Adrenal gland (tissue), 12 donors: ENCODE measurements around the gene KRT12. TPM values are rescaled to one million over a fixed set of nuclear protein-coding genes. Genes with fewer than 3 reads are reported as not detected.

ENCODE experiments used
- DNase-seq, 7 donors: peaks; one replicate each; pipeline ENCODE4 v3.0.0-alpha.2; 2019 to 2020
- H3K27ac ChIP-seq, 5 donors: fragments of 200-600 bp; sonication (generic) in 4 of 5; 1 replicate in 3 of 5; 2 replicates in 2 of 5; pipeline versions ENCODE4 v1.5.1 to v1.8.0; 2016 to 2020; ENCODE audit warnings: mild to moderate bottlenecking in 1 of 5
- H3K27me3 ChIP-seq: fragments of 200-600 bp; 2 replicates; pipeline ENCODE4 v1.8.0; 2021
- H3K36me3 ChIP-seq, 2 donors: fragments of 200-600 bp; replicated peaks in 1 of 2; 1 replicate in 1 of 2; 2 replicates in 1 of 2; pipeline versions ENCODE4 v1.5.1 to v1.8.0; 2018 to 2022
- H3K4me1 ChIP-seq, 2 donors: fragments of 200-600 bp; replicated peaks in 1 of 2; 1 replicate in 1 of 2; 2 replicates in 1 of 2; pipeline versions ENCODE4 v1.5.1 to v1.8.0; 2018 to 2021
- H3K4me3 ChIP-seq, 4 donors: fragments of 200-600 bp; sonication (generic) in 3 of 4; one replicate each; pipeline ENCODE4 v1.5.1; 2016 to 2018
- H3K9me3 ChIP-seq, 3 donors: fragments of 200-600 bp; sonication (generic) in 1 of 3; replicated peaks in 1 of 3; 1 replicate in 2 of 3; 2 replicates in 1 of 3; pipeline versions ENCODE4 v1.5.1 to v1.8.0; 2016 to 2021
- POLR2A ChIP-seq, 2 donors: fragments of 450-650 bp; IDR thresholded peaks; one replicate each; pipeline ENCODE4 v1.6.1; 2017; ENCODE audit warnings: antibody characterized with exemption in 2 of 2, mild to moderate bottlenecking in 2 of 2, moderate library complexity in 1 of 2
- WGBS, 4 donors: extraction: QIAGEN DNeasy Blood & Tissue Kit in 2 of 4; methylation state at CpG; one replicate each; pipeline versions ENCODE4 v1.1.5 to v1.1.7; 2013 to 2017; 5-methylcytosine and 5-hydroxymethylcytosine counted together
- intact Hi-C, 2 donors: fragments of 100-400 bp; cut with DNase I; formaldehyde crosslinking; loops; one replicate each; pipeline versions ENCODE4 v1.14.1 to v1.15.0; 2022 to 2023
- polyA plus RNA-seq, 3 donors: library from polyadenylated mRNA; stranded (reverse); fragments of 200-250 nt in 2 of 3; fragments of 350-450 nt in 1 of 3; fragmentation: Illumina TruSeq in 1 of 3; extraction: RNeasy Lipid Tissue Mini Kit (QIAGEN cat#74804) in 1 of 3; gene quantifications; one replicate each; pipeline ENCODE4 v1.2.3, GENCODE V29; 2013 to 2014
- total RNA-seq, 9 donors: library from RNA; depleted of rRNA in 4 of 9; stranded (reverse); fragments of >200 nt in 4 of 9; fragments of 120-200 nt in 1 of 9; fragmentation: NEBNext Ultra II Directional in 1 of 9; extraction: Animal tissue kit (Norgen Biotek cat#: 25700) in 1 of 9; gene quantifications; one replicate each; pipeline versions ENCODE4 v1.1.0 to v1.2.4, GENCODE V29; 2013 to 2023
- TF ChIP-seq, protein P1 (sequence below), 6 experiments: fragments of 450-650 bp in 4 of 6; fragments of 200-600 bp in 2 of 6; sonication (generic) in 1 of 6; IDR thresholded peaks; 1 replicate in 5 of 6; 2 replicates in 1 of 6; pipeline versions ENCODE4 v1.5.1 to v1.8.0; 2016 to 2021; ENCODE audit warnings: antibody characterized with exemption in 6 of 6, mild to moderate bottlenecking in 2 of 6, moderate library complexity in 1 of 6
- donor health status: healthy with polysubstance abuse.
- donor health status: Bipolar disorder and iron deficiency.
- donor health status: DM: yes; HTN: yes; CAD: no.
- donor health status: DM: no; HTN: no; CAD: no.
- donor health status: DM: no; HTN: no; CAD: no.
- donor health status: DM: yes; HTN: yes; CAD: no.

KRT12 gene
- total and polyA plus RNA-seq, 12 donors, result not detected

DNA sequence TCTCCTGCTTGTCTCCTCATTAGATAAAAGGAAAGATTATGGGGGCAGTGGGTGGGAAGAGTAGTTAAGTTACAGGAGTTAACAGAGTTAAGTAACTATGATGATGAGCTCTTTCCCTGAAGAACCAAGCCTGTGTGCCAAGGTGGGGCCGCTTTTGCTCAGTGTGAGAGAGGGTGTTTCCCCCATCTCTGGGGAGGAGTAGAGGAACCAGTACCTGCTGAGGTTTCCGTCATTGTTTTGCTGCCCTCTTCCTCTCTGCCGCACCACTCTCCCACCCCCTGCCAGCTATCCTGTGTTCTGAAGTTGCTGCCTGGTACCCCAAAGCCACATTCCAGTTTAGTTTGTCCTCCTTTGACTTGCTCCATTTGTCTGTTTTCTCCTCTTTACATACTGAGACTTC lies 23.8 kb downstream of the KRT12 start:
- no peak for TF ChIP-seq POLR2A (IDR thresholded peaks at IDR 0.05)
- intact Hi-C loops, result no loop called here
- H3K36me3 ChIP-seq, result no peaks in the 10 kb centered on the region
- 56 to 84% (median 69%) methylated on average over 3 of the region's 3 CpGs for WGBS, 4 donors
- no peak for DNase-seq
- no peak overlapping the region for H3K27ac ChIP-seq
- no peak overlapping the region for H3K4me3 ChIP-seq
- H3K9me3 ChIP-seq, result no peaks in the 10 kb centered on the region
- H3K4me1 ChIP-seq, result no peaks in the 10 kb centered on the region
- H3K27me3 ChIP-seq, result no peaks in the 10 kb centered on the region

DNA sequence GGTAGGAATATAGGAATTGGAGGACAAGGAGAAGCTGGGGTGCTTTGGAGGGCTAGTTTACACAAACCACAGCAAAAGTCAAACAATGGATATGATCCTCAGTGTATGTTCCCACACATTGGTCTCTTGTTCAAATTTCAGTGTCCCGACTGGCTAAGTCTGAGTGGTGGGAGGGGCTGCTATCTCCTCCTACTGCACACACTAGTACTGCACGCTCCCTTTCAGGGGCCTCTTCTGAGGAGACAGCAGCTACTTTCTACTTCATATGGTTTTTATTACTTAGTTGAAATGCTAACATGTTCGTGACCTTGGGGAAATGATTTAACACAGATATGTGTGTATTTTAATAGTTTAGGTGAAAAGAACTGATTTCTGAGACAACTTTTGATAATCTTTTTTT lies 25.8 kb downstream of the KRT12 start:
- H3K27me3 ChIP-seq, result no peaks in the 10 kb centered on the region
- no peak for DNase-seq
- H3K4me3 ChIP-seq, result no peak overlapping the region
- no peak overlapping the region for H3K27ac ChIP-seq
- no peaks in the 10 kb centered on the region for H3K9me3 ChIP-seq
- no peak for TF ChIP-seq POLR2A (IDR thresholded peaks at IDR 0.05)
- TF ChIP-seq, protein P1, sequence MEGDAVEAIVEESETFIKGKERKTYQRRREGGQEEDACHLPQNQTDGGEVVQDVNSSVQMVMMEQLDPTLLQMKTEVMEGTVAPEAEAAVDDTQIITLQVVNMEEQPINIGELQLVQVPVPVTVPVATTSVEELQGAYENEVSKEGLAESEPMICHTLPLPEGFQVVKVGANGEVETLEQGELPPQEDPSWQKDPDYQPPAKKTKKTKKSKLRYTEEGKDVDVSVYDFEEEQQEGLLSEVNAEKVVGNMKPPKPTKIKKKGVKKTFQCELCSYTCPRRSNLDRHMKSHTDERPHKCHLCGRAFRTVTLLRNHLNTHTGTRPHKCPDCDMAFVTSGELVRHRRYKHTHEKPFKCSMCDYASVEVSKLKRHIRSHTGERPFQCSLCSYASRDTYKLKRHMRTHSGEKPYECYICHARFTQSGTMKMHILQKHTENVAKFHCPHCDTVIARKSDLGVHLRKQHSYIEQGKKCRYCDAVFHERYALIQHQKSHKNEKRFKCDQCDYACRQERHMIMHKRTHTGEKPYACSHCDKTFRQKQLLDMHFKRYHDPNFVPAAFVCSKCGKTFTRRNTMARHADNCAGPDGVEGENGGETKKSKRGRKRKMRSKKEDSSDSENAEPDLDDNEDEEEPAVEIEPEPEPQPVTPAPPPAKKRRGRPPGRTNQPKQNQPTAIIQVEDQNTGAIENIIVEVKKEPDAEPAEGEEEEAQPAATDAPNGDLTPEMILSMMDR (IDR thresholded peaks at IDR 0.05), result no peak
- no peaks in the 10 kb centered on the region for H3K4me1 ChIP-seq
- 80 to 86% (median 83%) methylated on average over 3 of the region's 3 CpGs for WGBS, 4 donors
- intact Hi-C loops, result no loop called here
- no peaks in the 10 kb centered on the region for H3K36me3 ChIP-seq

DNA sequence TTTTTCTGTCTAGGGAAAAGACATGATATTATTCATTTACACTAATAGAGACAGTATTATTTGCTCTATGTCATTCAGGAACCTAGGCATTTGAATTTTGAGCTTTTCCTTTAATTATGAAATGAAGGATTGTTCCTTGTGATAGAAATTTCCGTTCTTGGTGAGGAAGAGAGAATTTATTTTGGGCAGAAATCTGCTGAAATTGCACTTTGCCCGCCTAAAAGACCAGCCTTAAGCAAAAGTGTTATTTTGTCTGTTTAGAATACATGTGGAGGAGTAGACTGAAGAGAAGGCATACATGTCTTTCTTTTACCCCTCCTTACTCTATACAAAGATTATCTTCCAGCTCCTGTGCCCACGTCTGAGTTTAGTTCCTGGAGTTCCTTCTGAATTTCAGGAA lies 27.8 kb downstream of the KRT12 start:
- Histone ChIP-seq H3K27ac (no peak overlapping the region), H3K36me3 (peaks cover 0 to 7% of the 10 kb centered on the region in 2 donors), H3K9me3 (no peaks in the 10 kb centered on the region), H3K4me1 (no peaks in the 10 kb centered on the region), H3K27me3 (no peaks in the 10 kb centered on the region), H3K4me3 (no peak overlapping the region)
- TF ChIP-seq, protein P1 (IDR thresholded peaks at IDR 0.05), result no peak
- TF ChIP-seq POLR2A (IDR thresholded peaks at IDR 0.05), result no peak
- intact Hi-C loops, result no loop called here
- 68 to 80% (median 75%) methylated on average over 3 of the region's 3 CpGs for WGBS, 4 donors
- no peak for DNase-seq

DNA sequence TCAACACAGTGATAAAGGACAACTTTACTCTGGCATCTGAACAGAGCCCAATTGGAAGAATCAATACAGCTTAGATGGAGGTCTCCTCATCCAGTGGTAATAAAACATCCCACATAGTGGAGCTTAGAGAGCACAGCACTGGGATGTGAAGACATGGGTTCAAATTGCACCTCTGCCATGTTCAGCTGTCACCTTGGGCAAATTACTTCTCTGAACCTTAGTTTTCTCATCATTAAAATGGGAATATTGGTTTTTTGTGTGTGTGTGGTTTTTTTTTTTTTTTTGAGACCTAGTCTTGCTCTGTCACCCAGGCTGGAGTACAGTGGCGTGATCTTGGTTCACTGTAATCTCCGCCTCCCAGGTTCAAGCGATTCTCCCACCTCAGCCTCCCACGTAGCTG lies 31.0 kb downstream of the KRT12 start:
- intact Hi-C loops, result no loop called here
- Histone ChIP-seq H3K4me1 (no peaks in the 10 kb centered on the region), H3K36me3 (peaks cover 0 to 7% of the 10 kb centered on the region in 2 donors), H3K27me3 (no peaks in the 10 kb centered on the region), H3K27ac (no peak overlapping the region), H3K9me3 (no peaks in the 10 kb centered on the region), H3K4me3 (no peak overlapping the region)
- DNase-seq, result no peak
- 94 to 99% (median 97%) methylated on average over 4 of the region's 4 CpGs for WGBS, 4 donors
- TF ChIP-seq, protein P1 (IDR thresholded peaks at IDR 0.05), result no peak
- no peak for TF ChIP-seq POLR2A (IDR thresholded peaks at IDR 0.05)

DNA sequence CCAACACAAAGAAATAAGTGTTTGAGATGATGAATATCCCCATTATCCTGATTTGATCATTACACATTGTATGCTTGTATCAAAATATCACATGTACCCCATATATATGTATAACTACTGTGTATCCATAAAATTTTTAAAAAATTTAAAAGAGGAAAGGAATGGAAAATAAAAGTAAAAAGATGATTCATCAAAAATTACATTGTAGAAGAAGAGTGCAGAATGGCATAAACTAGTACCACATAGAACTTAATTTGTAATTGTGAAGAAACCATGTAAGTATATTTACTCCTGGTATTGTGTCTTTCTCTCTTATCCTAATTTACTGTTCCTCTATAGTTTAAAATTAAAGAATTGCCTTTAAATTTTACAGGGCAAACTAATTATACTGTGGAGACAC lies 33.1 kb downstream of the KRT12 start:
- DNase-seq, result no peak
- Histone ChIP-seq H3K27ac (no peak overlapping the region), H3K36me3 (peaks cover 0 to 7% of the 10 kb centered on the region in 2 donors), H3K4me1 (no peaks in the 10 kb centered on the region), H3K4me3 (no peak overlapping the region), H3K9me3 (no peaks in the 10 kb centered on the region), H3K27me3 (no peaks in the 10 kb centered on the region)
- intact Hi-C loops, result no loop called here
- no peak for TF ChIP-seq POLR2A (IDR thresholded peaks at IDR 0.05)
- TF ChIP-seq, protein P1 (IDR thresholded peaks at IDR 0.05), result no peak
